Nephron progenitor cell (in vitro differentiated cells): ENCODE results near the gene ADARB2.

Experiments
- DNase-seq: peaks from one replicate; pipeline ENCODE4 v3.0.0; 2021
- H3K27ac Mint-ChIP-seq: 2 replicates; pipeline ENCODE4 v1.8.0; 2021; ENCODE audit warnings: mild to moderate bottlenecking, moderate library complexity, mixed read lengths
- H3K27me3 Mint-ChIP-seq: 2 replicates; pipeline ENCODE4 v1.8.0; 2021; ENCODE audit warnings: mild to moderate bottlenecking, low read depth, mixed read lengths; ENCODE audit not compliant: poor library complexity
- H3K36me3 Mint-ChIP-seq: 2 replicates; pipeline ENCODE4 v1.8.0; 2021; ENCODE audit warnings: low read depth, mixed read lengths
- H3K4me1 Mint-ChIP-seq: 2 replicates; pipeline ENCODE4 v1.8.0; 2021; ENCODE audit warnings: mixed read lengths
- H3K4me3 Mint-ChIP-seq: 2 replicates; pipeline ENCODE4 v1.8.0; 2021; ENCODE audit warnings: mild to moderate bottlenecking, moderate library complexity, mixed read lengths
- H3K9me3 Mint-ChIP-seq: 2 replicates; pipeline ENCODE4 v1.8.0; 2021; ENCODE audit warnings: mild to moderate bottlenecking, moderate library complexity, mixed read lengths
- TF ChIP-seq, protein P1 (sequence below): fragments of 200-600 bp; sonication (generic); IDR thresholded peaks from 2 replicates; pipeline ENCODE4 v1.5.0; 2021; ENCODE audit warnings: antibody characterized with exemption

The ADARB2 gene

DNA sequence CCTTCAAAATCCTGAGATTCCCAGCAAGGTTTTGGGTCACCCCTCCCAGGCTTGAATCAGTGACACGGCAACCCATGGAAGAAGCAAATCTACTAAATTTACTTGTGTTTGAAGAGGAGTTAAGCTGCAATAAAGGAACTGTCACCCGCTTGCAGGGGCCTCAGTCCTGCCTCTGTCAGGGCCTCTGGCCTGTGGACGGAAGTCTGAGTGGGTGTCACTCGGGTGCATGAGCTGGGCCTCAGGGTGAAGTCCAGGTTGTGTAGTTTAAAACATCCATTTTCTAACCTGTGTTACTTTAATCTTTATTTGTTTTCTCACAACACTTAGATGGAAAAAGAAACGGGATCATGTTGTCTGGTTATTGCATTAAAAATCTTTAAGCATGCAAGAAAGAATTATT is 234.9 kb downstream of the ADARB2 start:
- no peak overlapping the region for H3K27ac Mint-ChIP-seq
- peaks cover 16% of the 10 kb centered on the region for H3K4me1 Mint-ChIP-seq
- peaks cover 3% of the 10 kb centered on the region for H3K27me3 Mint-ChIP-seq
- TF ChIP-seq, protein P1, sequence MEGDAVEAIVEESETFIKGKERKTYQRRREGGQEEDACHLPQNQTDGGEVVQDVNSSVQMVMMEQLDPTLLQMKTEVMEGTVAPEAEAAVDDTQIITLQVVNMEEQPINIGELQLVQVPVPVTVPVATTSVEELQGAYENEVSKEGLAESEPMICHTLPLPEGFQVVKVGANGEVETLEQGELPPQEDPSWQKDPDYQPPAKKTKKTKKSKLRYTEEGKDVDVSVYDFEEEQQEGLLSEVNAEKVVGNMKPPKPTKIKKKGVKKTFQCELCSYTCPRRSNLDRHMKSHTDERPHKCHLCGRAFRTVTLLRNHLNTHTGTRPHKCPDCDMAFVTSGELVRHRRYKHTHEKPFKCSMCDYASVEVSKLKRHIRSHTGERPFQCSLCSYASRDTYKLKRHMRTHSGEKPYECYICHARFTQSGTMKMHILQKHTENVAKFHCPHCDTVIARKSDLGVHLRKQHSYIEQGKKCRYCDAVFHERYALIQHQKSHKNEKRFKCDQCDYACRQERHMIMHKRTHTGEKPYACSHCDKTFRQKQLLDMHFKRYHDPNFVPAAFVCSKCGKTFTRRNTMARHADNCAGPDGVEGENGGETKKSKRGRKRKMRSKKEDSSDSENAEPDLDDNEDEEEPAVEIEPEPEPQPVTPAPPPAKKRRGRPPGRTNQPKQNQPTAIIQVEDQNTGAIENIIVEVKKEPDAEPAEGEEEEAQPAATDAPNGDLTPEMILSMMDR: no peak
- H3K4me3 Mint-ChIP-seq: no peak overlapping the region
- no peaks in the 10 kb centered on the region for H3K36me3 Mint-ChIP-seq
- H3K9me3 Mint-ChIP-seq: peaks cover 4% of the 10 kb centered on the region
- no peak for DNase-seq

DNA sequence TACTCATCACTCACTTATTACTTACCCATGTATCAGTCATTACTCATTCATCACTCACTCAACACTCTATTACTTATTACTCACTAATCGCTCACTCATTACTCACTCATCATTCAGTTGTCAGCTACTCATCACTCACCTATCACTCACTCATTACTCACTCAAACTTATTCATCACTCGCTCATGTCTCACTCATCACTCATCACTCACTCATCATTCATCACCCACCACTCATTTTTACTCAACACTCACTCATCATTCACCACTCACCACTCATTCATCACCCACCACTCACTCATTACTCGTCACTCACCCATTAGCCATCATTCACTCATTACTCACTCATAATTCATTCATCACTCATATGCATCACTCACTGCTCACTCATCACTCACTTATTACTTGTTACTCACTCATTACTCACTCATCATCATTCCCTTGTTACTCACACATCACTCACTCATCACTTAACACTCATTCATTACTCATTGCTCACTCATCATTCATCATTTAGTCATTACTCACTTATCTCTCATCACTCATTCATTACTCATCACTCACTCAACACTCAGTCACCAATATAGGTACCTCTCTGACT is 237.9 kb downstream of the ADARB2 start:
- no peaks in the 10 kb centered on the region for H3K27me3 Mint-ChIP-seq
- H3K4me1 Mint-ChIP-seq: no peaks in the 10 kb centered on the region
- H3K36me3 Mint-ChIP-seq: no peaks in the 10 kb centered on the region
- TF ChIP-seq, protein P1: no peak
- no peak for DNase-seq
- peaks cover 4% of the 10 kb centered on the region for H3K9me3 Mint-ChIP-seq
- H3K27ac Mint-ChIP-seq: no peak overlapping the region
- H3K4me3 Mint-ChIP-seq: no peak overlapping the region

DNA sequence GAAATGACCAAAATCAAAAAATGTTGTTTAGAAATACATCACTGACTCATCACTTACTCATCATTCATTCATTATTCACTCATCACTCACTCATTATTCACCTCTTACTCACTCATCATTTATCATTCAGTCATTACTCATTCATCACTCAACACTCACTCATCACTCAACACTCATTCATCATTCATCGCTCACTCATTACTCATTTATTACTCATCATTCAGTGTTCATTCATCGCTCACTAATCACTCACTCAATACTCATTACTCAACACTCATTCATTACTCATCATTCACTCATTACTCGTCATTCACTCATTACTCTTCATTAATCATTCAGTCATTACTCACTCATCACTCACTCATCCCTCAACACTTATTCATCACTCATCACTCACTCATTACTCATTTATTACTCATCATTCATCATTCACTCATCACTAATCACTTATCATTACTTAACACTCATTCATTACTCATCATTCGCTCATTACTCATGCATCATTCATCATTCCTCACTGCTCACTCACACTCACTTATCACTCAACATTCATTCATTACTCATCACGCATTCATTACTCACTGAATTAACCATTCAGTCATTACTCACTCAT is 238.5 kb downstream of the ADARB2 start:
- Mint-ChIP-seq H3K36me3 (no peaks in the 10 kb centered on the region), H3K4me3 (no peak overlapping the region)
- no peak for DNase-seq

DNA sequence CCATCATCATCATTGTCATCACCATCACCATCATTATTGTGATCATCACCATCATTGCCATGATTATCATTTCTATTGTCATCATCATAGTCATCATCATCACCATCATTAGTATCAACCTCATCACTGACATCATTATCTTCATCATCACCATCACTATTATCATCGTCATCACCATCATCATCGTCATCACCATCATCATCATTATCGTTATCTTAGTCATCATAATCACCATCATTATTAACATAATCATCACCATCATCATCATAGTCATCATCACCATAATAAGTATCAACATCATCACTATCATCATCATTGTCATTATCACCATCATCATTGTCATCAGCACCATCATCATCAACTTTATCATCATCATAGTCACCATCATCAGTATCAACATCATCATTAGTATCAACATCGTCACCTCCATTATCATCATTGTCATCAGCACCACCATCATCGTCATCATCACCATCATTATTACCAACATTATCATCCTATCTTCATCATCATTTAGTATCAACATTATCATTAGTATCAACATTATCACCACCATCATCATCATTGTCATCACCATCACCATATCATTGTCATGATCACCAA is 241.3 kb downstream of the ADARB2 start:
- no peak overlapping the region for H3K27ac Mint-ChIP-seq
- no peak overlapping the region for H3K4me3 Mint-ChIP-seq
- TF ChIP-seq, protein P1: no peak
- no peaks in the 10 kb centered on the region for H3K36me3 Mint-ChIP-seq
- no peak for DNase-seq
- H3K27me3 Mint-ChIP-seq: no peaks in the 10 kb centered on the region
- H3K9me3 Mint-ChIP-seq: no peaks in the 10 kb centered on the region
- H3K4me1 Mint-ChIP-seq: peaks cover 13% of the 10 kb centered on the region

More for the DNA sequence above, 238.5 kb downstream of the ADARB2 start:
- Mint-ChIP-seq H3K4me1 (no peaks in the 10 kb centered on the region), H3K27me3 (no peaks in the 10 kb centered on the region), H3K27ac (no peak overlapping the region), H3K9me3 (peaks cover 1% of the 10 kb centered on the region)
- TF ChIP-seq, protein P1: no peak

DNA sequence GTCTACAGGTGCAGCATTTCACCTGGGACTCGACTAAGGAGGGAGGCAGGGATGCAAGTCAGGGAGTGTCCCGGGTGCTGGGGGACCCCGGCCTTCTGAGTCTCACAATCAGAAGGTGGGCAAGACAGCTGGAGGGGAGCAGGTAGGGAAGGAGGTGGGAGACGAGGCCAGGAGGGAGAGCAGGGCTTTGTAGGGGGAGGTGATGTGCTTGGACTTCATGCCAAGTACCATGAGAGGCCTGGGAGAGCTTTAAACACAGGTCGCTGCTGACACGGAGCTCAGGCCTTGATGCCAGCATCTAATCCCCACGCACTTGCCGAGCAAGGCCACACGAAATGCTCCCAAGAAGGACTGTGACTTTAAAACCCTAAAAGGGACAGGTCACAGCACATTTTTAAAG is 244.7 kb downstream of the ADARB2 start:
- Mint-ChIP-seq H3K4me3 (no peak overlapping the region), H3K9me3 (no peaks in the 10 kb centered on the region), H3K27ac (no peak overlapping the region), H3K4me1 (peaks cover 31% of the 10 kb centered on the region), H3K36me3 (no peaks in the 10 kb centered on the region), H3K27me3 (peaks cover 2% of the 10 kb centered on the region)
- DNase-seq: no peak
- TF ChIP-seq, protein P1: no peak
